CD4-positive, alpha-beta T cell treated with Interleukin-4 for 1 hour (primary cell): ENCODE data around the gene GDAP1L1.
"Not testable (repeated sequence)": the region's sequence is repeated elsewhere in the genome, so short reads cannot be mapped to it uniquely, and the experiment has no call there.

Experiments used
- DNase-seq, 2 donors: peaks; one replicate each; pipeline ENCODE4 v3.0.0-alpha.2; 2020 to 2022

The GDAP1L1 gene

GRCh38 chr20:44221368-44221954 lies 25.6 kb upstream of the GDAP1L1 start:
- no peak for DNase-seq

- DNase-seq = no peak
Observed at GRCh38 chr20:44222027-44222426, 25.1 kb upstream of the GDAP1L1 start.

DNA sequence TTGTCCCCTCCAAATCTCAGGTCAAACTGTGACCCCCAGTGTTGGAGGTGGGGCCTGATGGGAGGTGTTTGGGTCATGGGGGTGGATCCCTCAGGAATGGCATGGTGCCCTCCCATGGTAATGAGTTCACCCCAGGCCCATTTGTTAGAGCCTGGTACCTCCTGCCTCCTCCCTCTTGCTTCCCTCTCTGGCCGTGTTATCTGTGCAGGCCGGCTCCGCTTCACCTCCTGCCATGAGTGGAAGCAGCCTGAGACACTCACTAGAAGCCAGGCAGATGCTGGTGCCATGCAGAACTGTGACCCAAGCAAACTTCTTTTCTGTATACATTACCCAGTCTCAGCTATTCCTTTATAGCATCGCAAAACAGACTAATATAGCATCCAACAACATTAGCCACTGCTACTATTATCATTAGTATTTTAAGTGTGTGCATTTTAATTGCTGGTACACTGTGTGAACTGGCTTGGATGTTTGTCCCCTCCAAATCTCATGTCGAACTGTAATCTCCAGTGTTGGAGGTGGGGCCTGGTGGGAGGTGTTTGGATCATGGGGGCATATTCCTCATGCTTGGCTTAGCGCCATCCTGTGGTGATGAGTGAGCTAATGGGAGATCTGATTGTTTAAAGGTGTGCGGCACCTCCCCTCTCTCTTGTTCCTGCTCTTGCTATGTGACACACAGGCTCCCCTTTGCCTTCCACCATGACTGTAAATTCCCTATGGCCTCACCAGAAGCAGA lies 24.3 kb upstream of the GDAP1L1 start:
- no peak for DNase-seq

DNA sequence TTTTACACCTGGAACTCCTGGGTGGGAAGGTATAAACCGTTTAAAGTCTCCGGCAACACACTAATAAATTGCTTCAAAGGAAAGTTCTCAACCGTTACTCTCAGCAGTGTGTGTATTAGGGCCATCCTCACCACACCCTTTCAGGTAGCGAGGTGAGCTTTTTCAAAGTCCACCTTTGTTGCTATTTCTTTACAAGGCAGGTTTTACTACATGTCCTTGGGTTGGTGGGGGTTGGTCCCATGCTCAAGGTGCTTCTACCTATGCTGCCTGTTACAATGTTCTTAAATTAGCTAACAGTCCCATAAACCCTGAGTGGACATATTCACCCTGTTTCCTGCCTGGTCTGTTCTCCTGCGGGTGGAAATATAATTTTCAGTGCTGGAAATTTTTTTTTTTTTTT lies 23.4 kb upstream of the GDAP1L1 start:
- DNase-seq = no peak

- no peak for DNase-seq
Observed at GRCh38 chr20:44224637-44225036, 22.5 kb upstream of the GDAP1L1 start.

DNA sequence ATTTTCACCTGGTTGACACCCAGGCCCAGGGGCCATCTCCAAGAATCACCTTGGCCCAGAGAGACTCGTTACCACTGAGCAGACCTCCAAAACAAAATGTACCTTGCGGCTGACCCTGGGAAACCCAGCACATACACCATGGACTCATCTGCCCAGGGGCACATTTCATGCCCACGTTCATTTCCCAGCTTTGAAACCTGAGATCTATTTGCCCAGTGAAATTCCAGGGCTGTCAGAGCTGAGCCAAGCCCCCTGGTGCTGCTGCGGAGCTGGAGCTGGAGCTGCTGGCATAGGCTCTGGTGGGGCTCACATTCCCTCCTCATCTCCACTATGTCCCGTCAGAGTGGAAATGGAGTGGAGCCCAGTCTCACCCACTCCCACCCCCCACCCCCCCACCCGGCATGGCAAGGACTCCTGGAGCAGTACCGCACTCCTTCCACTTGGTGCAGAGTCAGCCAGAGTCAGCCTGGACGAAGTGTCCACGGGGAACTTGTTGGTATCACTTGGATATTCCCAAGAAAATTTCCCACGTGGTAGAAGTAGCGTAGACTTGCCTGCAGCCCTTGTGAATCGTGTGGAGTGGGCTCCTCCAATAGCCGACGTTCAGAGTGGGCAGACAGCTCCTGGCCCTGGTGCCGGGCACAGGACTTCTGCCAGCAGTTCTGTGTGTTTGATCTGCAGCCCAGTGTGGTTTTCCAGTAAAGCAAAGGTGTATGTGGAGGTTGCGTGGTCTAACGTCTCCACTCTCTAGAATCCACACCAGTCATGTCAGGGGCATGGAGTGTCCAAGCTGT lies 18.4 kb upstream of the GDAP1L1 start:
- DNase-seq = no peak

DNA sequence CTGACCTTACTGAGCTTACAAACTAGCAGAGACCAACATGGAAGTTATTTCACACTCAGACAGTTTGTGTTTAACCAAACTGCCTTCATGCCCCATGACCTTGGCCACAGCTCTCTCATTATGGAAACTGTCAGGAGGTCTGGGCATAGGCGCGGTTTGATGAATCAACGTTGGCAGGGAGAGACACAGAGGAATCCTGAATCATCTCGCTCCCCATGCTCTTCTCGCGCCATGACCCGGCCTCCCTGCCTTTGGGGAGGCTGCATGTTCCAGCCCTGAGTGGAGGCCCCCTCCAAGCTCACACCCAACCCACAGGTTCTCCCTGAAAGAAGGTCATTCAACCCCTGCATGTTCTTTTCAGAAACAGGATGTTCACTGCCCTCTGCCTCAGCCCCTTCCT lies 15.9 kb upstream of the GDAP1L1 start:
- no peak for DNase-seq

- DNase-seq = no peak
Observed at GRCh38 chr20:44231713-44232468, 15.2 kb upstream of the GDAP1L1 start.

DNA sequence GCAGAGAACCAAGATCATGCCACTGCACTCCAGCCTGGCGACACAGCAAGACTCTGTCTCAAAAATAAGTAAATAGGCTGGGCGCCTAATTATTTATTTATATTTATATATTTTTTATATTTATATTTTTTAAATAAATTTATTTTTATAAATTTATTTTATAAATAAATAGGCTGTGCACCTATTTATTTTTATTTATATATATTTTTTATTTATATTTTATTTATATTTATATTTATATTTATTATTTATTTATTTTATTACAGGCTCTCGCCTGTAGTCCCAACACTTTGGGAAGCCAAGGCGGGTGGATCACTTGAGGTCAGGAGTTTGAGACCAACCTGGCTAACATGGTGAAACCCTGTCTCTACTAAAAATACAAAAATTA lies 14.6 kb upstream of the GDAP1L1 start:
- DNase-seq = not testable (repeated sequence)

- no peak for DNase-seq
Observed at GRCh38 chr20:44233436-44234016, 13.6 kb upstream of the GDAP1L1 start.

GRCh38 chr20:44234566-44235317 lies 12.4 kb upstream of the GDAP1L1 start:
- no peak for DNase-seq

DNA sequence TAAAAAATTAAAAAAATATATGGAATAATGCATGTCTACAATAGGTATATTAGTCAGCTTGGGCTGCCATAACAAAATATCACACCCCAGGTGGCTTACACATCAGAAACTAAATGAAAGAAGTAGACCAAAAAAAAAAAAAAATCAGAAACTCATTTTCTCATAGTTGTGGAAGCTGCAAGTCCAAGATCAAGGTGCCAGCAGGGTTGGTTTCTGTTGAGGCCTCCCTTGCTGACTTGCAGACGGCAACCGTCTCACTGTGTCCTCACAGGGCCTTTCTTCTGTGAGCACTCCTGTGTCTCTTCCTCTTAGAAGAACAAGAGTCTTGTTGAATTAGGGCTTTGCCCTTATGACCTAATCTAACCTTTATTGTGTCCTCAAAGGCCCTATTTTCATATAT lies 11.4 kb upstream of the GDAP1L1 start:
- no peak for DNase-seq

- DNase-seq = not testable (repeated sequence)
Observed at GRCh38 chr20:44236840-44237239, 10.3 kb upstream of the GDAP1L1 start.

GRCh38 chr20:44241796-44242195 lies 5.3 kb upstream of the GDAP1L1 start:
- DNase-seq = no peak

GRCh38 chr20:44245977-44246376 lies 1.1 kb upstream of the GDAP1L1 start:
- DNase-seq = no peak

GRCh38 chr20:44247586-44248409 lies 690 bp downstream of the GDAP1L1 start:
- no peak for DNase-seq

- no peak for DNase-seq
Observed at GRCh38 chr20:44248410-44248759, 1.3 kb downstream of the GDAP1L1 start.

DNA sequence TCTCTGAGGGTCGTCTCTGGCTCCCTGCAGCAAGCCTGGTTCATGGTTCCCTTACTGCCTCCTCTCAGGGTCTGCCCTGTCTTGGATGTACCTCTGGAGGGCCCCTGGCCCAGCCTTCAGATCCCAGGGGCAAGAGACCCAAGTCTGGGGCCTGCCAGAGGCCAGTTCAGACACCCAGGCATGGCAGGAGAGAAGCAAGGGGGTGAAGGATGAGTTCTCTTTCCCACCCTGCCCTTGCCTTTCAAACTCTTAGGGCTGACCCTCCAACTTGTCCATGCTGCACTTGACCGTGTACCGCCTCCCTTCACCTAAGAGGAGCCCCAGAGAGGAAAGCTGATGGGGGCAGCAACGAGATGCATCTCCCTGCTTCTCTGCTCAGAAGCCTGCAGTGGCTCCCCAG lies 4.2 kb downstream of the GDAP1L1 start:
- DNase-seq = no peak

- DNase-seq = no peak
Observed at GRCh38 chr20:44253528-44253927, 6.4 kb downstream of the GDAP1L1 start.

- no peak for DNase-seq
Observed at GRCh38 chr20:44254073-44254472, 7.0 kb downstream of the GDAP1L1 start.

GRCh38 chr20:44255942-44256341 lies 8.8 kb downstream of the GDAP1L1 start:
- DNase-seq = no peak
